OCI-LY7 (cell line): ENCODE data around the gene STAT4. TPM values are rescaled to one million over a fixed set of nuclear protein-coding genes. Genes with fewer than 3 reads are reported as not detected.

ENCODE experiments used
- BruUV-seq: library from RNA; stranded (reverse); fragments of 400-500 nt; replicated peaks from 2 replicates; lab custom pipeline; 2021; lab: Mats Ljungman, UMichigan
- CTCF ChIA-PET: fragments of 300-600 bp; sonication (Branson Sonifier 250); formaldehyde crosslinking; loops from one replicate; lab custom pipeline; 2022; ENCODE audit warnings: antibody characterized with exemption; ENCODE audit not compliant: unreplicated experiment; lab: Charles Lee
- POLR2A ChIA-PET: fragments of 300-600 bp; sonication (Branson Sonifier 250); formaldehyde crosslinking; loops from one replicate; lab custom pipeline; 2022; ENCODE audit warnings: antibody characterized with exemption; lab: Charles Lee
- DNase-seq: peaks from one replicate; pipeline ENCODE4 v3.0.0-alpha.2; 2015; ENCODE audit warnings: low spot score
- H2AFZ ChIP-seq: fragments of 200-600 bp; sonication (generic), shearing (Covaris generic); 2 replicates; pipeline ENCODE4 v1.6.1; 2014; ENCODE audit warnings: mild to moderate bottlenecking, antibody characterized with exemption, low read length, moderate library complexity
- H3K27ac ChIP-seq: fragments of 200-600 bp; sonication (generic); 2 replicates; pipeline ENCODE4 v1.5.1; 2014; ENCODE audit warnings: mixed run types, low read depth, mild to moderate bottlenecking, moderate library complexity, low read length, inconsistent platforms; ENCODE audit not compliant: poor library complexity, severe bottlenecking
- H3K36me3 ChIP-seq: fragments of 200-600 bp; sonication (generic); 2 replicates; pipeline ENCODE4 v1.6.1; 2014; ENCODE audit warnings: mild to moderate bottlenecking, antibody characterized with exemption, low read length, moderate library complexity, mixed read lengths; ENCODE audit not compliant: insufficient read depth
- H3K4me1 ChIP-seq: fragments of 200-600 bp; sonication (generic); 2 replicates; pipeline ENCODE4 v1.5.1; 2014; ENCODE audit warnings: mild to moderate bottlenecking, low read length; ENCODE audit not compliant: insufficient read depth, poor library complexity, severe bottlenecking
- H3K4me2 ChIP-seq: fragments of 200-600 bp; sonication (generic); 2 replicates; pipeline ENCODE4 v1.6.1; 2014; ENCODE audit warnings: mild to moderate bottlenecking, low read length
- H3K4me3 ChIP-seq: fragments of 200-600 bp; sonication (generic); 2 replicates; pipeline ENCODE4 v1.5.1; 2014; ENCODE audit warnings: mild to moderate bottlenecking, low read depth, low read length; ENCODE audit not compliant: poor library complexity, severe bottlenecking
- H3K79me2 ChIP-seq: fragments of 200-600 bp; sonication (generic); 2 replicates; pipeline ENCODE4 v1.6.1; 2016; ENCODE audit warnings: low read depth, mild to moderate bottlenecking, low read length, moderate library complexity, mixed read lengths; ENCODE audit not compliant: insufficient read depth
- H3K9me2 ChIP-seq: fragments of 200-600 bp; sonication (generic); 2 replicates; pipeline ENCODE4 v1.6.1; 2016; ENCODE audit warnings: mild to moderate bottlenecking, low read length, mixed read lengths; ENCODE audit not compliant: insufficient read depth
- H3K9me3 ChIP-seq: fragments of 200-600 bp; sonication (generic); 2 replicates; pipeline ENCODE4 v1.6.1; 2014; ENCODE audit warnings: mild to moderate bottlenecking, mixed run types, low read length, mixed read lengths
- H4K20me1 ChIP-seq: fragments of 200-600 bp; sonication (generic); 2 replicates; pipeline ENCODE4 v1.6.1; 2014; ENCODE audit warnings: mild to moderate bottlenecking, antibody characterized with exemption, low read length, moderate library complexity, mixed read lengths; ENCODE audit not compliant: insufficient read depth
- EZH2phosphoT487 ChIP-seq: fragments of 200-600 bp; sonication (generic); IDR thresholded peaks from 2 replicates; pipeline ENCODE4 v1.6.1; 2018; ENCODE audit warnings: low read depth, borderline replicate concordance, mild to moderate bottlenecking, mixed run types, antibody characterized with exemption, low read length, moderate library complexity, mixed read lengths
- intact Hi-C: fragments of 100-400 bp; cut with micrococcal nuclease; formaldehyde crosslinking; loops from one replicate; pipeline ENCODE4 v1.10.0; 2022; ENCODE audit not compliant: unreplicated experiment
- total RNA-seq, 2 experiments: library from RNA; depleted of rRNA in 1 of 2; stranded (reverse); fragments of >200 nt in 1 of 2; shearing (Covaris generic) in 1 of 2; gene quantifications; 2 replicates each; pipeline ENCODE4 v1.2.3, GENCODE V29; 2014 to 2022
- TF ChIP-seq, protein P1 (sequence below): fragments of 200-600 bp; sonication (generic); conservative IDR thresholded peaks from 2 replicates; pipeline ENCODE4 v1.5.1; 2014; ENCODE audit warnings: mild to moderate bottlenecking, antibody characterized with exemption, low read length, moderate library complexity, mixed read lengths

STAT4 gene
- total RNA-seq, 2 experiments from 2014 or later = not detected

DNA sequence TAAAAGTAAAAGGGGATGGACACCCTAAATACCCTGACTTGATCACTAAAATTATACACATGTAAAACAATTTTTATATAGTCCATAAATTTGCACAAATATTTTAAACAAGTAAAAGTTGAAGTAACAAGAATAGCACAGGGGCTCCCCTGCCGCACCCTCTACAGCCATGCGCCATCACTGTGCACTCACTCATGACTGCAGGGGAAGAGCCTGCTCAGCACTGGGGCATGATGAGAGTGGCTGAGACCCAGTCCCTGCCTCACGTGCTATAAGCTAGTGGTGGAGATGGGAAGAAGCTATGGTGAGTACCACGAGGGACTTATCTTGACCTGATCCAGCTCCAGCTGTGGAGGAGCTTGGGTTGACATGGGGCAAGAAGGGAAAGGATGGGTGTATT, 47.5 kb upstream of the STAT4 start:
- no peak overlapping the region for H3K4me2 ChIP-seq
- H3K79me2 ChIP-seq = no peaks in the 10 kb centered on the region
- H4K20me1 ChIP-seq = no peaks in the 10 kb centered on the region
- no peak overlapping the region for H3K27ac ChIP-seq
- no peaks in the 10 kb centered on the region for H3K36me3 ChIP-seq
- H3K9me3 ChIP-seq = no peaks in the 10 kb centered on the region
- ChIA-PET CTCF (no interaction called here), POLR2A (no interaction called here)
- TF ChIP-seq, protein P1, sequence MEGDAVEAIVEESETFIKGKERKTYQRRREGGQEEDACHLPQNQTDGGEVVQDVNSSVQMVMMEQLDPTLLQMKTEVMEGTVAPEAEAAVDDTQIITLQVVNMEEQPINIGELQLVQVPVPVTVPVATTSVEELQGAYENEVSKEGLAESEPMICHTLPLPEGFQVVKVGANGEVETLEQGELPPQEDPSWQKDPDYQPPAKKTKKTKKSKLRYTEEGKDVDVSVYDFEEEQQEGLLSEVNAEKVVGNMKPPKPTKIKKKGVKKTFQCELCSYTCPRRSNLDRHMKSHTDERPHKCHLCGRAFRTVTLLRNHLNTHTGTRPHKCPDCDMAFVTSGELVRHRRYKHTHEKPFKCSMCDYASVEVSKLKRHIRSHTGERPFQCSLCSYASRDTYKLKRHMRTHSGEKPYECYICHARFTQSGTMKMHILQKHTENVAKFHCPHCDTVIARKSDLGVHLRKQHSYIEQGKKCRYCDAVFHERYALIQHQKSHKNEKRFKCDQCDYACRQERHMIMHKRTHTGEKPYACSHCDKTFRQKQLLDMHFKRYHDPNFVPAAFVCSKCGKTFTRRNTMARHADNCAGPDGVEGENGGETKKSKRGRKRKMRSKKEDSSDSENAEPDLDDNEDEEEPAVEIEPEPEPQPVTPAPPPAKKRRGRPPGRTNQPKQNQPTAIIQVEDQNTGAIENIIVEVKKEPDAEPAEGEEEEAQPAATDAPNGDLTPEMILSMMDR = no peak
- TF ChIP-seq EZH2phosphoT487 = no peak
- peaks cover 3% of the 10 kb centered on the region; the same call in 1 of the 2 replicates for H3K9me2 ChIP-seq
- no peak overlapping the region for H3K4me3 ChIP-seq
- no TSS peak for BruUV-seq
- no peak overlapping the region for H2AFZ ChIP-seq
- H3K4me1 ChIP-seq = no peaks in the 10 kb centered on the region
- intact Hi-C loops = no loop called here
- no peak for DNase-seq

DNA sequence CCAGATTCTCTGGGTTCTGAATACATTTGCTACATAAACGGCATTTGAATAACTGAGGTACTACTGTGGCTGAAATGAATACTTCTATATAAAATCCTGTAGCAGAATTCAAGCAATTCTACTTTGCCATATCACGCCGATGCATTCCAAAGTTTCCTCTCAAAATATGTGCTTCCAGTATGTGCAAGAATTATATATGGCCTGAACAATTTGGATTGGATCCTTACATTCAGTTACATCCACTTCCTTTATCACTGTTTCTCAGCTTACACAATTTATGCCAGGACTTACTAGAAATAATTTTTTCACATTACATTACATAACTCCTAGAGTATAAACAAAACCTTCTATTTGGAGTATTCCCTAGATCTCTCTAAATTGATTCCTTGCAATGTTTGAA, 46.3 kb upstream of the STAT4 start:
- DNase-seq = no peak
- H3K4me1 ChIP-seq = no peaks in the 10 kb centered on the region
- ChIA-PET CTCF (no interaction called here), POLR2A (no interaction called here)
- H3K9me3 ChIP-seq = no peaks in the 10 kb centered on the region
- no peaks in the 10 kb centered on the region for H3K36me3 ChIP-seq
- H3K27ac ChIP-seq = no peak overlapping the region
- no peak for TF ChIP-seq EZH2phosphoT487
- TF ChIP-seq, protein P1 = no peak
- H2AFZ ChIP-seq = no peak overlapping the region
- intact Hi-C loops = no loop called here
- H3K9me2 ChIP-seq = peaks cover 3% of the 10 kb centered on the region; the same call in 1 of the 2 replicates
- H3K79me2 ChIP-seq = no peaks in the 10 kb centered on the region
- H3K4me3 ChIP-seq = no peak overlapping the region
- BruUV-seq = no TSS peak
- no peaks in the 10 kb centered on the region for H4K20me1 ChIP-seq
- H3K4me2 ChIP-seq = no peak overlapping the region

DNA sequence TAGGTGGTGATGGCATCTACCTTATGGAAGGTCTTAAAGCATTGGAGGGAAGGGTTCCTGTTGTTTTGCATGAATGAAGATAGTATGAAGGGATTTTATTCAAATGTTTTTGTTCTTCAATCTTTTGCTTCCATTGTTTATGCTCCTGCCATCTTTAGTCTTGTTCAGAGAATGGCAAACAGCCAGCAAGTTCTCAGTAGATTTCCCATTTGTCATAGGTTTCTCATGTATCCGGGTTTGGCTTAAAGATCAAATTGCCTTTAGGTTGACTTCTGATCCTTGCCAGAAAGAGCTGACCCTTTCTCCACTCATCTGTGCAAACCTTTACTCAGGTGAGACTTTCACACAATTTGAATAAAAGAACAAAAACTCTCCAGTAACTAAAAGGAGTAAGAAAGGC, 44.2 kb upstream of the STAT4 start:
- Histone ChIP-seq H2AFZ (no peak overlapping the region), H4K20me1 (no peaks in the 10 kb centered on the region), H3K36me3 (no peaks in the 10 kb centered on the region), H3K4me2 (no peak overlapping the region), H3K9me3 (no peaks in the 10 kb centered on the region), H3K4me1 (no peaks in the 10 kb centered on the region), H3K9me2 (peaks cover 3% of the 10 kb centered on the region; the same call in 1 of the 2 replicates), H3K4me3 (no peak overlapping the region), H3K27ac (no peak overlapping the region), H3K79me2 (no peaks in the 10 kb centered on the region)
- POLR2A ChIA-PET = interaction anchor here (0.5 kb wide), 1 partner anchor 32 kb away, joined by 3 read pairs; no protein-coding TSS in a partner anchor
- DNase-seq = no peak
- CTCF ChIA-PET = no interaction called here
- TF ChIP-seq, protein P1 = no peak
- no TSS peak for BruUV-seq
- intact Hi-C loops = no loop called here
